Measurements from ENCODE around the gene UBAP2.

UBAP2 gene

DNA sequence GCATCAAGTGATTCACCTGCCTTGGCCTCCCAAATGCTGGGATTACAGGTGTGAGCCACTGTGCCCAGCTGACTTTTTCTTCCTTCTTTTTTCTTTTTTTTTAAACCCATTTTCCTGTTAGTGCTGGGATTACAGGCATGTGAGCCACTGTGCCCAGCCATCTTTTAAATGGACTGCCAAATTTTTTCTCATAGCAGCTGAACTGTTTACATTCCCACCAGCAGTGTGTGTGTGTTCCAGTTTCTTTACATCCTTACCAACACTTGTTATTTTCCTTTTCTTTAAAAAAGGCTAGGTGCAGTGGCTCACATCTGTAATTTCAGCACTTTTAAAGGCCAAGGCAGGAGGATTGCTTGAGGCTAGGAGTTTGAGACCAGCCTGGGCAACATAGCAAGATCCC is 154.8 kb downstream of the UBAP2 start:
- in situ Hi-C loops (cut with HindIII; ENCODE audit: low sequenced_read_pairs): no loop called here
- H3K4me3 ChIP-seq (ENCODE audit: low read depth, low read length): no peak overlapping the region
- no peak for TF ChIP-seq CTCF (IDR thresholded peaks at IDR 0.05; ENCODE audit: low read depth, low read length)
- no peak for DNase-seq (ENCODE audit: low read depth, low spot score)

GRCh38 chr9:33885948-33886347 is 162.7 kb downstream of the UBAP2 start:
- DNase-seq (ENCODE audit: low read depth, low spot score): no peak
- in situ Hi-C loops (cut with HindIII; ENCODE audit: low sequenced_read_pairs): no loop called here
- no peak overlapping the region for H3K4me3 ChIP-seq (ENCODE audit: low read depth, low read length)
- no peak for TF ChIP-seq CTCF (IDR thresholded peaks at IDR 0.05; ENCODE audit: low read depth, low read length)

DNA sequence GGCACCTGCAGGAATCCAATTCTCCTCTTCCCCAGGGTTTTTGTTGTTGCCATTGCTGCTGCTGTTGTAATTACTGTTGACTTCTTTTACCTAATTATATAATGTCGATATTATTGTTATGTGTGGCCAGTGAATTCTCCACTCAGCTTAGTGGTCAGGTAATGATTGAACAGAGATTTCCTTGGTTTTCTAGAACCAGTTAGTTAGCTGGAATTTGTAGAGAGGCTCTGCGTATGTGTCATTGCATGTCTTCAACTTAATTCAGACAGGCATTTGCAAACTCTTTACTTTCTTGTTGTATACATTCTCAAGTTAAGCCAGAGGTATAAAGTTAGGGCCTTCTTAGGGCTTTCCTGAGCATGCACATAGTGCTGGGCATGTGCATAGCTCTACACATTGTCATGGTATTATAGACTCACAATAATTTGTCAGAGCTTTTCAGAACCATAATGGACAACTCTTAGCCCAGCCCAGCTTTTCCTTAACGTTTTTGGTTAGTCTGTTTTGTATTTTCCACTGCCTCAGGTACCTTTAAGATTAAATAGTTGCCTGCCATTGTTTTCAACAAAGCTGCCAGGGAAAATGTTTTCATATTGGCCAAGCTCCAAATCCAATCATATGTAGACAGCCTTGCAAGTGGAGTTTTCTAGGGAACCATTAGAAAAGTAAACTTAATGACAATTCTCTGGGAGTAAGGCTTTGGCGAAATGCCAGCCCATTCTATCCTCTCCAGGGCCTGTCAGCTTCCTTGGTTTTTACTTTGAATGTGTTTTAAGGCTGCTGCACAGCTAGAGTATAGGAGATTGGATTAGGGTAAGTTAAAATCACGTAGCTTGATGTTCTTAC is 163.6 kb downstream of the UBAP2 start:
- no peak overlapping the region for H3K4me3 ChIP-seq (ENCODE audit: low read depth, low read length)
- in situ Hi-C loops (cut with HindIII; ENCODE audit: low sequenced_read_pairs): no loop called here
- peak; percentile 63 for DNase-seq (ENCODE audit: low read depth, low spot score)

DNA sequence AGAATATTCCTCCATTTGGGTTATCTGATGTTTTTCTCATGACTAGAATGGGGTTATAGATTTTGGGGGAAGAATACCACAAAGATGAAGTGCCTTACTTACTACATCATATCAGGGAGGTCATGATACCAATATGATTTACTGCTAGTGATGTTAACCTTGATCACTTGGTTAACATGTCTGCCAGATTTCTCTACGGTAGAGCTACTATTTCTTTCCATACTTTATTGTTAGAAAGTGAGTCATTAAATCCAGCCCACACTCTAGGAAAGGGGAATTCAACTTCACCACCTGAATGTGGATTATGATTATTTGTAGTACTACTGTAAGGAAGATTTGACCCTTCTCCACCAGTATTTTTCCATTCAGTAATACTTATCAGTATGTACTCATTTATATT is 167.1 kb downstream of the UBAP2 start:
- peak; percentile 53 for DNase-seq (ENCODE audit: low read depth, low spot score)
- TF ChIP-seq CTCF (IDR thresholded peaks at IDR 0.05; ENCODE audit: low read depth, low read length): no peak
- in situ Hi-C loops (cut with HindIII; ENCODE audit: low sequenced_read_pairs): no loop called here
- no peak overlapping the region for H3K4me3 ChIP-seq (ENCODE audit: low read depth, low read length)

More for the DNA sequence above, 163.6 kb downstream of the UBAP2 start:
- no peak for TF ChIP-seq CTCF (IDR thresholded peaks at IDR 0.05; ENCODE audit: low read depth, low read length)

DNA sequence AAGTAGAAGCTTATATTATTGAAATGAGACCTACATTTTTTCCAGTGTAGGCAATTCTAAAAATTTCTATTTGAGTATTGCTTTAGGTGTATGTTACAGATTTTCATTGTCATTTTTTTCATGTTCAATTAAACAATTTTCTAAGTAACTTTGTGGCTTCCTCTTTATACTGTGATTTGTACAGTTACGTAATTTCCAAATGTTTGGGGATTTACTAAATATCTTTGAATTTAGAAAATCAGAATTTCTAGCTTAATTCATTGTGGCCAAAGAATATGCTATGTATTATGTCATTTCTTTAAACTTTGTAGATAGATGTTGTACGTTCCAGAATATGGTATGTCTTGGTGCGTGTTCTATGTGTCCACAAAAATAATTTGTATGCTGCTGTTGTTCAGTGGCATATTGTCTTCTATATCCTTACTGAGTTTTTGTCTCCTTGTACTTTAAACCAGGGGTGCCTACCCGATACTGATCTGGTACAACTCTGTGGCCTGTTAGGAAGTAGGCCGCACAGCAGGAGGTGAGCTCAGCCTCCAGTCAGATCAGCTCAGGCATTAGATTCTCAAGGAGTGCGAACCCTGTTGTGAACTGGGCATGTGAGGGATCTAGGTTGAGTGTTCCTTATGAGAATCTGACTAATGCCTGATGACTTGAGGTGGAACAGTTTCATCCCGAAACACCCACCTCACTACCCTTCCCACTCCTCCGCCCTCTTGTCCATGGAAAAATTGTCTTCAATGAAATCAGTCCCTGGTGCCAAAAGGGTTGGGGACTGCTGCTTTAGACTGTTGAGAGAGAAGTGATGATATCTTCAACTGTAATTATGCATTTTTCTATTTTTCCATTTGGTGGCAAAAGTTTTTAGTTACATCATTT is 168.2 kb downstream of the UBAP2 start:
- H3K4me3 ChIP-seq (ENCODE audit: low read depth, low read length): no peak overlapping the region
- TF ChIP-seq CTCF (IDR thresholded peaks at IDR 0.05; ENCODE audit: low read depth, low read length): no peak
- in situ Hi-C loops (cut with HindIII; ENCODE audit: low sequenced_read_pairs): no loop called here
- DNase-seq (ENCODE audit: low read depth, low spot score): no peak

DNA sequence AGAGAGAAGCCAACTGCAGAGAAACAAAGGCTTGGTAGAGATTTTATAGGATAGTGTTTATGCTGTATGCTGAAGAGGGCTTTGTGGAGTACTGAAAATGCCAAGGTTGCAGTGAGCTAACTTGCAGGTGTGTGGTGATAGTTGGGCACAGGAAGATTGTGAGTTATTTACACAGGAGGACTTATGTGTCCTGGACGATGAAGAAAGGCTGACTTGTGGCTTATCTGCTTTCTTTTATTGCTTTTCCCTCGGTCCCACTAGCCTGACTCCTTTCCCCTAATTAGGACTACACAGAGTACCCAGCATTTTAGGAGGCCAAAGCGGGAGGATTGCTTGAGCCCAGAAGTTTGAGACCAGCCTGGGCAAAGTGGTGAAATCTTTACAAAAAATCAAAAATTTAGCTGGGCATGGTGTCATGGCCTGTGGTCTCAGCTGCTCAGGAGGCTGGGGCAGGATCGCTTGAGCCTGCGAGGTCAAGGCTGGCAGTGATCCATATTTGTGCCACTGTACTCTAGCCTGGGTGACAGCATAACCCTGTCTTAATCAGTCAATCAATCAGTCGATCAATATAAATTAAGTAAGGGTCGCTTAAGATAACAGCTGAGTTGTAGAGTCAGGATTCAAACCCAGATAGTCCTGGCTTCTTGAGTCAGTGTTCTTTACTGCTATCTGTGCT is 169.9 kb downstream of the UBAP2 start:
- no peak for TF ChIP-seq CTCF (IDR thresholded peaks at IDR 0.05; ENCODE audit: low read depth, low read length)
- in situ Hi-C loops (cut with HindIII; ENCODE audit: low sequenced_read_pairs): no loop called here
- DNase-seq (ENCODE audit: low read depth, low spot score): no peak
- H3K4me3 ChIP-seq (ENCODE audit: low read depth, low read length): no peak overlapping the region
